Liver (tissue), 2 donors: Measurements from ENCODE around the gene CHPF2.

ENCODE experiments used
- CTCF ChIP-seq: fragments of 150-350 bp; IDR thresholded peaks from 2 replicates; pipeline ENCODE4 v1.5.1; 2017; ENCODE audit warnings: improper control_type of control experiment, low read depth, low read length; ENCODE audit not compliant: missing input control
- TF ChIP-seq, protein P1 (sequence below): IDR thresholded peaks from 2 replicates; pipeline ENCODE4 v1.6.1; 2016; ENCODE audit warnings: antibody characterized with exemption
- donor health status: healthy.

DNA sequence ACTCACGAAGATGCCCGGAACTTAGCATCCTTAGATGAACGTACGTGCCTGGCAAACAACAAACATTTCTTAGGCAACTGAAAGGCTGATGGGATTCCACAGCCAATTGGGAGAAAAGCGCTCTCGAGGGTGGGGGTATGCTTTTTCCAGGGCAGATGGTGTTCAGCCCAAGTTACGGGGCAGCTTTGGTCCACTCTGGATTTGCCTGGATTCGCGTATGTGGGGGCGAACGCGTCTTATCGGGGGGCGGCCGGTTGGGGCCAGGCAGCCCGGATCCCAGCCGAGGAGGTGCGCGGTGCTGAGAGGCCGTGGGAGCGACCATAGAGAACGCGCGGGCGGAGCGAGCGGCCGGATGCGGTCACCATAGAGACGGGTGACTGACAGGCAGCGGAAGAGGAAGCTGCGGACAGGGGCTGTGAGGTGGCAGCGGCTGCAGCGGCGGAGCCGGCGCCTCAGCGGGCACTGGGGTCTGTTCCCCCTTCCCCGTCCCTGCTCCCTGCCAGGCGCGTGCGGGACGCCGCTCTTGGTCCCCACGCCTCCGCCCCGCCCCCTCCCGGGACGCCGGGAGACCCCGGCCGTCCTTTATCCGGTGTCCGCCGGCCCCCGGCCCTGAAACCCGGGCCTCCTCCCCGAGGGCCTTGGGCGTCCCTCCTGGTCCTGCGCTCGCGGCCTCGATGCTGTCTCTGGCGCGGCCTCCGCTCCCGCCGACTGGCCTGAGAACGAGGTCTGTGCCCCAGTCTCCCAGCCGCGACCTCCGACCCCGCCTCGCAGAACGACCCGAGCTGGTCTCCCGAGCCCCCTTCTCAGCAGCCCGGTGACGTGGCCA is at the start of gene CHPF2:
- TF ChIP-seq, protein P1, sequence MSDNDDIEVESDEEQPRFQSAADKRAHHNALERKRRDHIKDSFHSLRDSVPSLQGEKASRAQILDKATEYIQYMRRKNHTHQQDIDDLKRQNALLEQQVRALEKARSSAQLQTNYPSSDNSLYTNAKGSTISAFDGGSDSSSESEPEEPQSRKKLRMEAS: no peak
- no peak for TF ChIP-seq CTCF
